HPDE6-E6E7 (cell line): ENCODE data around the gene MORN1.

Experiments used
- DNase-seq: peaks from one replicate; pipeline ENCODE4 v3.0.0; 2011; ENCODE audit warnings: missing footprints; ENCODE audit errors: extremely low spot score

Gene MORN1

DNA sequence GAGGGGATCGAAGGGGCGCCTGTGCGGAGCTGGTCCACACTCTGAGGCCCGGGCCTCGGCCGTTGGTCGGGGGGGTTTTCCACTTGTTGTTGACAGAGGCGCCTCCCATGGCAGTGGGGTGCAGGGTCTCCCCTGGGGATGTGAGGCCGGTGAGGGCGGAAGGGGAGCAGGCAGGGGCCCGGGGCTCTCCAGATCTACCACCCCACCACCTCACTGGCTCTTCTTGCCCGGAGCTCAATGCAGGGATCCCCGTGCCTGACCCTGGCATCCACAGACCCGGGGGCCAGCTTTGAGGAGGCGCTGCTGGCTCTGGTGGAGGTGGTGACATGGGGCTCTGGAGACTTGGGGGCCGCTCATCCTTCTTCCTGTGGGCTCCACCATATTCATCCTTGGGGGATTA, 28.1 kb upstream of the MORN1 start:
- DNase-seq: no peak

DNA sequence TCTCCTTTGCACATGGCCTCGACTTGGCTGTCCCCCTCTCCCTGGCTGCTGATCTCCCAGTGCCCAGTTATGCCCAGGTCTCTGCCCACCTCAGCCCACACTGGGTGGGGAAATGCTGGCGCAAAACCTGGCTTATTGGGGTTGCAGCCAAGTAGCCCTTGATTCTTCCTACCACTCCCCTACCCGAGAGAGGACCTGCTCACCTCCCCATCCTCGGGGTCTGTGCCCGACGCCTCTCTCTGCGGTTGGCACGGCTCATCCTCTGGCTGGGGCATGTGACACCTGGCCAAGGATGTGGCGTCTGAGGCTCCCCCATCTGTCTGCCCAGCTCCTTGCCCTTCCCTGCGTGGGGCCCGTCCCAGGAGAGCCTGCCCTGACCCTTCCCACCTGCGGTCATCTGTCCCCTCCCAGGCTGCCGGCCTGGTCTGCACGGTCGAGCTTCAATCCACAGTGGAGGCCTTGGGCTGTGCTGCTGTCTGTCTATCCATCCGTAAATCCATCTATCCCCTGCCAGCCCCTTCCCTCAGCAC, 27.5 kb upstream of the MORN1 start:
- DNase-seq: no peak

DNA sequence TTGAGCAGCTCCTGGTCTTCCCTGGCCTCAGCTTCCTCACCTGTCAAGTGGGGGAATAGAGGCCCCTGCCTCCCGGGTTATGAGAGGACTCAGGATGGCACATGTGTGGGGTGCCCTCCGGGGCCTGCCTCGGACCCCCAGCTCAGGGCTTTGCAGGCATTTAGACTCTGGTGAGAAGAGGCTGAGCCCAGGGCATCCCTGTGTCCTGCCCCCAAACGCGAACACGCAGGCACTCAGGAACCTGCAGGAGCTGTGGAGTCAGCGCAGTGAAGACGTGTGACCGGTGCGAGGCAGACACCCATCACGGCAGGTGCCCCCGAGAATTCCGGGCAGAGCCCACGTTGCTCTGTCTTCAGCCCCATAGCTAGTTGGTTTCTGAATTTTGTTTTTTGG, 26.5 kb upstream of the MORN1 start:
- no peak for DNase-seq

DNA sequence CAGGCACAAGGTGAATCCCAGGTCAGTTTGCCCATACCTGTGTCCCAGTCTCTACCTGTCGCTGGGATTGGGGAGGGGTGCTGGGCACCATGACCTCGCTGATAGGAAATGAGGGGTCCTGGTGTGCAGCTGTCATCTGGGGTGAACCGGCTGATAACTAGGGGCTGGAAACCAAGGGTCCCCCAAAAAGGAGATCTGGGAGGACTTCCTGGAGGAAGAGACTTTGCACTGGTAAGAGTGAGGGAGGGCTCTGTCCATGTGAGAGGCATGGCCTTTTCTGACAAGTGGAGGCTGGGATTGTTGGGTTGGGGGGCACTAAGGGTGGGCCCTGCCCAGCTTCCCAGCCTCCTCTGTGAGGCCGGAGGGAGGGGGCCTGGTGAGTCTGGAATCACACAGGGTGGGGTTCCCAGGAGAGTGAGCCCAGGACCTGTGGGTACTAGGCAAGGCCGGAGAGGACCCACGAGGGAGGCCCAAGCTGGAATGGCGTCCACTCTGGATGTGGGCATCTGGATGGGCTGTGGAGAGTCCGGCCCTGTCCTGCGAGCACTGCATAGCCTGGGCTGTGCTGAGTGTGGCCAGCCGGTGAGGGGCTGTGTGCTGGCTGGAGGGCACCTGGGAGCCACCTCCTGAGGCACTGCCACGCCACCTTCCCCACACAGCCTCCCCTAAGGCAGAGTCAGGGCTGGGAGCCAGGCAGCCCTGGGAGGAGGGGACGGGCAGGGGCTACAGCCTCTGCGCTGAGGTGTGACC, 25.9 kb upstream of the MORN1 start:
- no peak for DNase-seq

DNA sequence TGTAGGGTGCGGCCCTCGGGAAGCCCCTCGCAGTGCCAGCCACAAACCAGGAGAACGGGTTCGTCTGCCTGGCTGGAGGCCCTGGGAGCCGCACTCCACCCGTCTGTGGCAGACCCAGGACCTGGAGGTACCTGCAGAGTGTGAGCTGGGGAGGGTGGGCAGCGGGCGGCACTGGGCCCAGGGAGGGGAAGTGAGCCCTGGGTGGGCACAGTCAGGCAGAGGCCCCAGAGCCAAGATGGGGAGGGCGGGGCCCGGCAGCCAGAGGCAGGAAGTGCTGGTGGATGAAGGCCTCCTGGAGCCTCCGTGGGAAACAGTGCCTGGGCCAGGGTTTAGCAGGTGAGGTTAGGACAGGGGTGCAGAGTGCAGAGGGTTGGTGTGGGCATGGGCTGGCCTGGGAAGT, 25.0 kb upstream of the MORN1 start:
- DNase-seq: no peak

DNA sequence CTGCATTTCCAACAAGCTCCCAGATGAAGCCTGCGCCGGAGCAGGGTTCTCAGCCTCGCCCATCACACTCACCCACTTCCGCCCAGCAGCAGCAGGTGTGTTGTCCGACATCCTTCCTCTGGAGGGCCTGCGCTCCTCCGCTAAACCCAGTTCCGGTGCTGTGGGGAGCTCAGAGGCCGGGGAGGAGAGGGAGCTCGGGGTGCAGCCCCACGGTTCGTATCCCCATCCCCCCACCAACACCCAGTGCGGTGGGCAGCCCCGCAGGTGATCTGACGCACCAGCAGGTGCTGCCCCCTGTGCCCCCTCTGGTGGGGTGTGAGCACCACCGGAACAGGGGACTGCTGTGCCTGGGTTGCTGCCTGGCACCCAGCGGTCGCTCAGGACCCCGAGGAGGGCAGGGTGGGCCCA, 24.5 kb upstream of the MORN1 start:
- no peak for DNase-seq

DNA sequence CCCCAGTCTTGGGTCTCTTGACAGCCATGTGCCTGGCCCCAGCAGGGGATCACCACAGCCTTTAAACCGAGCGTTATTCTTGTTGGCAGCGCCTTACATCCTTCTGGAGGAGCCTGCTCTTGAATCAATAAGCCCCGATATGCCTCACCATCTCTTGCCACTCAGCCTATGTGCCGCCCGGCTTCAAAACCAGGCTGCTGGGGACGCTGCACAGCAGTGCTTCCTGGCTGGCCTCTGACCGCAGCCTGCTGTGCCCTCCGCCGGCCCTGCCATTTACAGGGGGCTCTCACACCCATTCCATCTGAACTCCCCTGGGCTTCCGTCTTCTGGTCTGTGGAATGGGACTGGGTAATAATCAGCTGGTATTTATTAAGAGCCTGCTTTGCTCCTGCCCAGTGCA, 24.0 kb upstream of the MORN1 start:
- no peak for DNase-seq

DNA sequence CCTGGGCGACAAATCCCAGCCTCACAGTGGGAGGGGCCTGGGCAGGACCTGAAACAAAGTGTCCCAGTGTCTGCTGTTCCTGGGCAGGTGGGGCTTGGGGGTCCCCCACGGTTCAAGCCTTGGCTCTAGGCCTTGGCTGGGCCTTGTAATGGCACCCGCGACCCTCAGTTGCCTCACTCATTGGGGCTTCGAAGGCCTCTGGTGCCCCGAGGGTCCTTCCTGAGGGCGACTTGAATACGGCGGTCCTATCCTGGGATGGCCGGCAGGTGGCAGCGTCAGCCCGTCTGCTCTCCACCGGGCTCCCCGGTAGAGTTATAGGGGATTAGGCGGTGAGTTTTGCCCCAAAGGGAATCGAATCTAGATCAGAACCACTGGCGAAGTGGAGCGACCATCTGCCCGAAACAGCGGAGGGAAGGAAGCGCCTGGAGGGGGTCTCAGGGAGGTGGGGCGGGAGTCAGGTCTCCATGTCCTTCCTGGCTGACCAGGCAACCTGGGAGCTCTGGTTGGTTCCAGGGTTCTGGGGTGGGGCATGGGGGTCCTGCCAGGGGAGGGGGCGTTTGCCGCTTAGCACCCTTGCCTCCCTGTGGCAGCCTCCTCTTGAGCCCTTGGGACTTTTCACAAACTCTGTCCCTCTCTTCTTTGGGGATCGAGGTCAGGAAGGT, 23.1 kb upstream of the MORN1 start:
- DNase-seq: peak; percentile 78

DNA sequence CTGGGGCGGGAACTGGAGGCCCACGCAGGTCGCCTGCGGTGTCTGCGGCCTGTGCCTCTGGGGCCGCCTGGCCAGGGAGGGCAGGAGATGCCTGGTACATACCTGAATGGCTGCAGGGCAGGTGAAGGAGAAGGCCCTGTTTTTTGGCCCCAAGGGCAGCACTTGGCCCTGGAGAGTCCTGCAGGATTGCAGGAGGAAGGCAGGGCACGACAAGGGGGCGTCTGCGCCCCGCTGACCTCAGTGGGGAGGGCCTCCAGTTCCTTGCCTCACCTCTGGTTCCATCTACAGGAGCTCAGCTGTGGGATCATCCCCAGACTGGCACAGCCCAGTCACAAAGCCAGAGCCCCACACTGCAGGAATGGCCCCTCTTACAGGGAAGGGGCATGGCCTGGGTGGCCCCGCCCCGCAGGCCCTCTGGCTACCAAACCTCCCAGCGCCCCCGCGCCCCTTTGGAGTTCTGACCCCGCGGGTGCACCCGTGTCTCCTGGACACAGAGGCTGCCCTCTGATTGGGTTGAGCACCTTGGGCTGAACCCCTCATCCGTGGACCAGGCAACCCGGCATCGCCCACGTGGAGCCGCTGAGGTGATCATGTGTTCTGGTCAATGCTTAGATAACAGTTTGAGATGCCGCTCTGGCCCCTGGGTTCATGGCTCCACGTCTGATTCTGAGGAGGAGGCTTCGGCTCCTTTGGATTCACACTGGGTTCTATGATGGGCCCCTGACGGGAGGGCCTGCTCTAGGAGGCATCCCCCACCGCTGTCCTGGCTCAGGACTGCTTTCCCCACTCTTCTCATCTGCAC, 22.3 kb upstream of the MORN1 start:
- DNase-seq: no peak

DNA sequence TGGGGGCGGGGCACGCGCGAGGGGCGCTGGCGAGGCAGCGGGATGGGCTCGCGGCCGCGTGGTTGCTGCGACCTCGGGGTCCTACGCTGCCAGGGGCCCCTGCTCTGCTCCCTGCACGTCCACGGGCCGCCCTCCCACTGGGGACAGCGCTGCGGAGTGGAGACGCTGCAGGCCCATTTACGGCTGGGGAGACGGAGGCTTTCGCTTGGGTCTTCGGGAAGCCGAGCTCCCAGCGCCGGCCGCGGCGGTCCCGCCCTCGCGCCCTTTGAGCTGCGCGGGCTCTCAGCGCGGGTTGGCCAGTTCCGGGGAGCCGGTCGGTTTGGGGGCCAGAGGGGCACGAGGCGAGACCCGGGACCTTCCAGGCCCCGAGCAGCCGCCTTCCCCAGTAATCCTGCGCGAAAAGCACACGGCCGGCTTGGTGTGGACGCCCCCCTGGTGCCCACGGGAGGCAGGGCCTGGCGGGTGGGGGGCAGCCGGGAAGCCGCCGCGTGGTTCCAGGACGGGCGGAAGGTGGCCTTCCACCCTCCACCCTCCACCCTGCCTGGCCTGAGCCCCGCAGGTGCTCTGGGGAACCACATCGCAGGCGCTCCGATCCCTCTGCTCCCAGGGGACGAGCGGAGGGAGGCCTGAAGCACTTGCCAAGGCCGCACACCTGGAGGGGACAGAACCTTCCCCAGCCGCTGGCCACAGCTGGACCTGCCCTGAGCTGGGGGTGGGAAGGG, 21.6 kb upstream of the MORN1 start:
- DNase-seq: no peak

DNA sequence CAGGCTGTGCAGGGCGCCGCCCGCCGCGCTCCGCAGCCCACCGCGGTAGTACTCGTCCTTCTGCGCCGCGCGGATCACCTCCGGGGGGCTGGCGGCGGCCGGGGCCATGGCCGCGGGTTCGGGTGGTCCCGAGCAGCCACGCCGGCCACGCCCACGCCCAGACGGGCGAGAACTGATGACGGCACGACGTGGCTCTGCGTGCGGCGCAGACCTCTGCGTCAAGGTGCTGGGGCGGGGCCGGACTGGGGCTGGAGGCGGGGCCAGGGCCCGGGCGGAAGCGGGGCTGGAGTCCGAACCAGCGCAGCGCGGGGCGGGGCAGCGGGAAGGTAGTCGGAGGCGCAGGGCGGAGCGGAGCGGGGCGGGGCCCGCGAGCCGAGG, 21.0 kb upstream of the MORN1 start, which contains the start of gene PEX10:
PEX10 (minus strand) TSS at position 170 of the 378 bp plus-strand sequence; CDS start at position 108, 62 bp downstream.
- DNase-seq: peak; percentile 87

DNA sequence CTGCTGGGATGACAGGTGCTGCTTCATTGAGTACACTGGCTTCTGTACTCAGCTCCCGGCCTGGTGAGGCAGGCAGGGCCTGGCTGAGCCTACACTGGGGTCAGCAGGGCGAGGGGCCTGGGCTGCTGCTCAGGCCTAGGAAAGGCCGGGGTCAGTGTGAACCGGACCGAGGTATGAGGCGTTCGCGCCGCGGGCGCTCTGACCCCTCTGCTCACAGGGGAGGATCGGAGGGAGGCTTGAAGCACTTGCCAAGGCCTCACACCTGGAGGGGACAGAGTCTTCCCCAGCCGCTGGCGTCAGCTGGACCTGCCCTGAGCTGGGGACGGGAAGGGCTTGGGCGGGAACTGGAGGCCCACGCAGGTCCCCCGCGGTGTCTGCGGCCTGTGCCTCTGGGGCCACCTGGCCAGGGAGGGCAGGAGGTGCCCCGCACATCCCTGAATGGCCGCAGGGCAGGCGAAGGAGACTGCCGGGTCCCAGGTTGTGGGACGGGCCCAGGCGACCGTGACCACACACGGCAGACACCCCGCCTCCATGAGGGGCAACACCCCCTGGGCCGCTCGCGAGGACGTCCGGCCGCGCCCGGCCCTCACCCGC, 20.5 kb upstream of the MORN1 start:
- DNase-seq: no peak

DNA sequence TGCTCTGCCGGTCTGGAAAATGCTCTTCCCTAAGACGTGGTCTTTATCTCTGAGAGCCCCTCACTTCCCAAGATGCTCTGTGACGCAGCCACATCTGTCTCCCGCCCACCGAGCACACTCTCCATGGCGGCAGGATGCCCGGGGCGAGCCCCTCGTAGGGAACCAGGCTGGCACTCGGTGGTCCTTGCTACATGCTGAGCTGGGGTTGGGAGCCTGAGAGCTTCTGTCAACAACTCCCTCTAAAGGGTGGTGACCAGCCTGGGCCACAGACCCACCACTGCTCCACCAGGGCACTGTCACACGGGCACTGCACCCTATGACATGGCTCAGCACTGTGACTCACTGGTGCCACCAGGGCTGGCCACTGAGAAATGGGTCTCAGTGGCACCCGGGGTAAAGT, 18.4 kb upstream of the MORN1 start:
- no peak for DNase-seq

DNA sequence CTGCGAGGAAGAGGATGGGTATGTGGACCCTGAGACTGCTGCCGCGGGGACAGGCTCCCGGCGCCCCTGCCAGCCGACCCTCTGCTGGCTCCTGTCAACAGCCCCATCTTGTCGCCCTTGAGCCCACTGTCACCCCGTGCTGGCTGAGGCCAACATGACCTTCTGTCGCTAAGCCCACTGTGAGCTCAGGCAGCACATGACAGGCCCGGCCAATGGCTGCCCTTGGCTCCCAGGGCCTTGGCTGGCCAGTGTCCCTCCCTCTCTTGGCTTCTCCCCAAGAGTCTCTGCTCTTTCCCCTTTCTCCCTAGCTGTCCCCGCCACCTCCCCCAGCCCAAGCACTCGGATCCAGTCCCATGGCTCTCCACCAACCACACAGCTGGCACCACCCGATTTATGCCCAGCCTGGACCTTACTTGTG, 17.5 kb upstream of the MORN1 start:
- no peak for DNase-seq

DNA sequence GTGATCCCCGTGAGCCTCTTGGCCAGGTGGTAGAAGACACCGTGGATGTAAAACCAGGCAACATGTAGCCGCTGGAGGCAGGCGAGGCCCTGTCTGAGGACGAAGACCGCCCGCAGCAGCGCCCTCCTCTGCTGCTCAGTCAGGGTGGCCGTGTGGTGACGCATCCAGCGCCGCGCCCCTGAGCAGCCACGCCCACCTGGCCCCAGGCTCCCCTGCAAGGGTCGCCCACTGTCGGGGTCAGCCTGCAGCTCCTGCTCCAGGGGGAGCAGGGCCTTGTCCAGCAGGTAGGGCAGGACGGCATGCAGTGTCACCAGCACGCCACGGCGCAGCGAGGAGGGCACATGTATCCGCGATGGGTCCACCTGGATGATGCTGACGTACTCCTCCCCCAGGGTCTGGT, 17.1 kb upstream of the MORN1 start:
- no peak for DNase-seq

DNA sequence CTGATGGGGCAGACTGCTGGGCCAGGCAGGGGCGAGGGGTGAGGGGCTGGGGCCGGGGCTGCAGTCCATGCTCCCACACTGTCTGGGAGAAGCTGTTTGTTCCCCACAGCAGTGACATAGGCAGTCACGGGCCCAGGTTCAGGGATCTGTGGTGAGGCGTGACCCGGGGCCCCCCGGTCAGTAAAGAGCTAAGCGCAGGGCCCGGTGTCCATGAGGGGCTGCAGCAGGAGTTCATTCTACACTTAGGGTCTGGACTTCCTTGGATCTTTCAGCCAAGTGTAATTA, 16.6 kb upstream of the MORN1 start:
- DNase-seq: no peak

DNA sequence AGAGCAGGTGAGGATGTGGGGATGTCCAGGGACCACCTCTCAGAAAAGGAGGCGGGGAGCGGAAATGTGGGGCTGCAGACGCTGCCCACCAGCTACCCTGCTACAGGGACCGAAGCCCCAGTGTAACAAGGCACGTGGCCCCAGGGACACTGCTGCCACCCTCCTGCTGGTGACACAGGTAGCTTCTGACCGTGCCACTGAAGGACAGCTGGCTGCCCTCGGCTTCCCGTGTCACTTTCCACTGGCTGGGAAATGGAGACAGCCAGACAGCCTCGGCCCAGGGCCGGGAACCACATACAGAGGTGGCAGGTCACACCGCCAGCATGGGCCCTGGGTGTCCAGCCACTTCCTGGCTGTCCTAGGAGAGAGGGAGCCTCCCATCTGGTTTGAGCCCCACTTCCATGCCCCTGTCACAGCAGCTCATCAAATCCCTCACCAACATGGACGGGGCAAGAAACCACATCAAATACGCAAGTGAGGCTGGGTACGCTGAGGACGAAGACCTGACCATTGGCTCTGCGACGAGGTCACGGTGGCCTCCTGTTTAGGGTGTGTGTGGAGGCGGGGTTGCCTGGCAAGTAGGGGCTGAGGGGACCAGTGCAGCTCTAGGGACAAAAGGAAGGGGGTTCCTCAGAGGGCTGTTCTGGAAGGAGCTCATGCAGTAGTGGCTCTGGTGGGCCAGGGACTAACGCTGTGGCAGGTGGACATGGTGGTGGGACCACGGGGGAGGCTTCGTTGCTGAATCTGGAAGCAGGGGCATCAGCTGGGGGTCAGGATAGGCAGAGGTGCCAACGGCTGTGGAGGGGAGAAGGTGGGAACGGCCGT, 16.0 kb upstream of the MORN1 start:
- no peak for DNase-seq

DNA sequence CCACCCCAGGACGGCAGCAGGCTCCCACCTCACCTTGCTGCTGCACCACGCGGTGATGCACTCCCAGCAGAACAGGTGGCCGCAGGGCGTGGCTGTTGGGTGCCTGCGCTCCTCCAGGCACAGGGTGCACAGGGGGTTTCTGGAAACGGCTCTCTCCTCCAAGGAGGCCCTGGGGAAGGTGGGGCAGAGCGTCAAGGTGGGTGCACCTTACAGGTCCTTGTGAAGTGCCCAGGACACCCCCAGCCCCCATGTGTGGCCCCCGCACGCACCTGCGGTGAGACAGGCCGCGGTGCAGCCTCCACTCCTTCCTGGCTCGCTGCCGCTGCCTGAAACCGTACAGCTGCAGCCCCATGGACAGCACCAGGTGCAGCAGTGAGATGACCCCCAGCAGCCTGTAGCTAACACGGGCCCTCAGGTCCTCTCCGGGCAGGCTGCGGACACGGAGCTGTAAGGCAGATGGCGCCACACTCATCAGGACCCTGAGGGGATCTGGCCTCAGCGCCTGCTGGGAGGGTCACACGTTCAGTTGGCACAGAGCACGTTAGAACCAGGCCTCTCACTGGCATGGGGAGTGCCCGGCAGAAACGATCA, 15.2 kb upstream of the MORN1 start:
- no peak for DNase-seq

DNA sequence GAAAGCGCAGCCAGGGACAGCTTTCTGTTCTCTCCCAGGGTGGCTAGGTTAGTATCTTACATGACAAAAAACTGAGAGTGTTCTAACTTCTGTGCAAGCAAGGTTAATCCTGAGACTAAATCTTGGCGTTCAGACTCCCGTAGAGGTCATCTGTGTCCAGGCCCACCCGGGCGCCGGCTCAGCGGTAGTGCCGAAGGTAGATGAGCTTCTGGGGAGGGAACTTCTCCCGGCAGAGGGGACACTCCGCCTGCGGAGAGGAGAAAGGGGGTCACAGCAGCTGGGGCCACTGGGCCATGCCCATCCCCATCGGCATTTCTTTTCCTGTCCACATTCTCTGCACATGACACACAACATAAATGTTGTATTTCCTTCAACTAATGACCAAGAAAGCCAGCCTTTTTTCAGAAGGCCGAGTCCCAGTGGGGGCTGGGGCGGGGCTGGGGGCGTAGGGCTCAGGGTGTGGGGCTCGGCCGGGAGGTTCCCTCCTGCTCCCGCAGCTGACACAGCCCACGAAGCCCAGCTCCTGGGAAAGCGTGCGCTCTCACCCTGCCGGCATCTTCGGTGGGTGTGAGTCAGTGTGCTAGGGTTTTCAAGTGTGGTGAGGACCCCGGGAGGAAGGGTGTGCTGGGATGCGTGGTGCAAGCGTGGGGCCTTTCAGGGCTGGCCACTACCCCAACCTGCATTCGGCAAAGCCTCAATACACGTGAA, 14.4 kb upstream of the MORN1 start:
- no peak for DNase-seq
